ENCODE data around the gene TBC1D5. TPM values are rescaled to one million over a fixed set of nuclear protein-coding genes. Genes with fewer than 3 reads are reported as not detected.
"Not testable (repeated sequence)": the region's sequence is repeated elsewhere in the genome, so short reads cannot be mapped to it uniquely, and the experiment has no call there.

Gene TBC1D5
- polyA plus RNA-seq, 2 donors: 4.5 to 6.7 TPM

- Histone ChIP-seq H3K36me3 (ENCODE audit: control insufficient read depth in 2 of 2, insufficient read depth in 2 of 2, low read length in 1 of 2) (no peaks in the 10 kb centered on the region), H3K4me1 (ENCODE audit: control insufficient read depth in 2 of 2, insufficient read depth in 2 of 2, low read length in 1 of 2) (no peaks in the 10 kb centered on the region), H3K27me3 (ENCODE audit: control insufficient read depth in 1 of 2, insufficient read depth in 2 of 2, low read length in 2 of 2) (no peaks in the 10 kb centered on the region), H3K27ac (ENCODE audit: low read depth in 2 of 2, low read length in 1 of 2) (no peak overlapping the region), H3K4me3 (ENCODE audit: low read depth in 1 of 2, low read length in 2 of 2) (no peak overlapping the region), H3K9me3 (ENCODE audit: control insufficient read depth in 2 of 2, insufficient read depth in 1 of 2, low read depth in 1 of 2, low read length in 1 of 2) (no peaks in the 10 kb centered on the region)
- WGBS, 2 donors: 48 to 57% methylated on average over 2 of the region's 2 CpGs
These were observed 68.2 kb downstream of the TBC1D5 start for GRCh38 chr3:17674082-17674686.

GRCh38 chr3:17672506-17672905, 69.9 kb downstream of the TBC1D5 start:
- Histone ChIP-seq H3K36me3 (ENCODE audit: control insufficient read depth in 2 of 2, insufficient read depth in 2 of 2, low read length in 1 of 2) (no peaks in the 10 kb centered on the region), H3K27ac (ENCODE audit: low read depth in 2 of 2, low read length in 1 of 2) (no peak overlapping the region), H3K27me3 (ENCODE audit: control insufficient read depth in 1 of 2, insufficient read depth in 2 of 2, low read length in 2 of 2) (no peaks in the 10 kb centered on the region), H3K4me1 (ENCODE audit: control insufficient read depth in 2 of 2, insufficient read depth in 2 of 2, low read length in 1 of 2) (no peaks in the 10 kb centered on the region), H3K9me3 (ENCODE audit: control insufficient read depth in 2 of 2, insufficient read depth in 1 of 2, low read depth in 1 of 2, low read length in 1 of 2) (no peaks in the 10 kb centered on the region), H3K4me3 (ENCODE audit: low read depth in 1 of 2, low read length in 2 of 2) (no peak overlapping the region)
- WGBS, 2 donors: 42 to 60% methylated on average over 3 of the region's 3 CpGs

- Histone ChIP-seq H3K36me3 (ENCODE audit: control insufficient read depth in 2 of 2, insufficient read depth in 2 of 2, low read length in 1 of 2) (no peaks in the 10 kb centered on the region), H3K4me3 (ENCODE audit: low read depth in 1 of 2, low read length in 2 of 2) (no peak overlapping the region), H3K27me3 (ENCODE audit: control insufficient read depth in 1 of 2, insufficient read depth in 2 of 2, low read length in 2 of 2) (no peaks in the 10 kb centered on the region), H3K4me1 (ENCODE audit: control insufficient read depth in 2 of 2, insufficient read depth in 2 of 2, low read length in 1 of 2) (no peaks in the 10 kb centered on the region), H3K9me3 (ENCODE audit: control insufficient read depth in 2 of 2, insufficient read depth in 1 of 2, low read depth in 1 of 2, low read length in 1 of 2) (no peaks in the 10 kb centered on the region), H3K27ac (ENCODE audit: low read depth in 2 of 2, low read length in 1 of 2) (no peak overlapping the region)
- 43 to 60% methylated on average over 3 of the region's 3 CpGs for WGBS, 2 donors
These were observed 71.7 kb downstream of the TBC1D5 start for GRCh38 chr3:17670749-17671148.

- Histone ChIP-seq H3K9me3 (ENCODE audit: control insufficient read depth in 2 of 2, insufficient read depth in 1 of 2, low read depth in 1 of 2, low read length in 1 of 2) (no peaks in the 10 kb centered on the region), H3K27me3 (ENCODE audit: control insufficient read depth in 1 of 2, insufficient read depth in 2 of 2, low read length in 2 of 2) (no peaks in the 10 kb centered on the region), H3K36me3 (ENCODE audit: control insufficient read depth in 2 of 2, insufficient read depth in 2 of 2, low read length in 1 of 2) (no peaks in the 10 kb centered on the region), H3K4me3 (ENCODE audit: low read depth in 1 of 2, low read length in 2 of 2) (no peak overlapping the region), H3K27ac (ENCODE audit: low read depth in 2 of 2, low read length in 1 of 2) (no peak overlapping the region), H3K4me1 (ENCODE audit: control insufficient read depth in 2 of 2, insufficient read depth in 2 of 2, low read length in 1 of 2) (no peaks in the 10 kb centered on the region)
- 82 to 83% methylated on average over 3 of the region's 3 CpGs for WGBS, 2 donors
These were observed 77.5 kb downstream of the TBC1D5 start for GRCh38 chr3:17664923-17665322.

- Histone ChIP-seq H3K9me3 (ENCODE audit: control insufficient read depth in 2 of 2, insufficient read depth in 1 of 2, low read depth in 1 of 2, low read length in 1 of 2) (no peaks in the 10 kb centered on the region), H3K36me3 (ENCODE audit: control insufficient read depth in 2 of 2, insufficient read depth in 2 of 2, low read length in 1 of 2) (no peaks in the 10 kb centered on the region), H3K4me1 (ENCODE audit: control insufficient read depth in 2 of 2, insufficient read depth in 2 of 2, low read length in 1 of 2) (no peaks in the 10 kb centered on the region), H3K27ac (ENCODE audit: low read depth in 2 of 2, low read length in 1 of 2) (no peak overlapping the region), H3K4me3 (ENCODE audit: low read depth in 1 of 2, low read length in 2 of 2) (no peak overlapping the region), H3K27me3 (ENCODE audit: control insufficient read depth in 1 of 2, insufficient read depth in 2 of 2, low read length in 2 of 2) (no peaks in the 10 kb centered on the region)
- 65 to 84% methylated on average over 1 of the region's 1 CpG for WGBS, 2 donors
These were observed 86.2 kb downstream of the TBC1D5 start for GRCh38 chr3:17656264-17656663.

- no peaks in the 10 kb centered on the region for H3K36me3 ChIP-seq (ENCODE audit: control insufficient read depth in 2 of 2, insufficient read depth in 2 of 2, low read length in 1 of 2)
- H3K27ac ChIP-seq (ENCODE audit: low read depth in 2 of 2, low read length in 1 of 2): no peak overlapping the region
- WGBS, 2 donors: 48 to 64% methylated on average over 2 of the region's 2 CpGs
- no peaks in the 10 kb centered on the region for H3K9me3 ChIP-seq (ENCODE audit: control insufficient read depth in 2 of 2, insufficient read depth in 1 of 2, low read depth in 1 of 2, low read length in 1 of 2)
- H3K4me3 ChIP-seq (ENCODE audit: low read depth in 1 of 2, low read length in 2 of 2): no peak overlapping the region
- no peaks in the 10 kb centered on the region for H3K27me3 ChIP-seq (ENCODE audit: control insufficient read depth in 1 of 2, insufficient read depth in 2 of 2, low read length in 2 of 2)
- H3K4me1 ChIP-seq (ENCODE audit: control insufficient read depth in 2 of 2, insufficient read depth in 2 of 2, low read length in 1 of 2): no peaks in the 10 kb centered on the region
These were observed 86.7 kb downstream of the TBC1D5 start for GRCh38 chr3:17655743-17656142.

GRCh38 chr3:17649748-17650147, 92.7 kb downstream of the TBC1D5 start:
- not testable (repeated sequence) for H3K9me3 ChIP-seq (ENCODE audit: control insufficient read depth in 2 of 2, insufficient read depth in 1 of 2, low read depth in 1 of 2, low read length in 1 of 2); H3K4me3 ChIP-seq (ENCODE audit: low read depth in 1 of 2, low read length in 2 of 2); H3K27ac ChIP-seq (ENCODE audit: low read depth in 2 of 2, low read length in 1 of 2); H3K36me3 ChIP-seq (ENCODE audit: control insufficient read depth in 2 of 2, insufficient read depth in 2 of 2, low read length in 1 of 2); H3K27me3 ChIP-seq (ENCODE audit: control insufficient read depth in 1 of 2, insufficient read depth in 2 of 2, low read length in 2 of 2); H3K4me1 ChIP-seq (ENCODE audit: control insufficient read depth in 2 of 2, insufficient read depth in 2 of 2, low read length in 1 of 2)
- 91 to 96% methylated on average over 4 of the region's 4 CpGs for WGBS, 2 donors

- H3K36me3 ChIP-seq (ENCODE audit: control insufficient read depth in 2 of 2, insufficient read depth in 2 of 2, low read length in 1 of 2); H3K9me3 ChIP-seq (ENCODE audit: control insufficient read depth in 2 of 2, insufficient read depth in 1 of 2, low read depth in 1 of 2, low read length in 1 of 2); H3K27me3 ChIP-seq (ENCODE audit: control insufficient read depth in 1 of 2, insufficient read depth in 2 of 2, low read length in 2 of 2); H3K27ac ChIP-seq (ENCODE audit: low read depth in 2 of 2, low read length in 1 of 2); H3K4me3 ChIP-seq (ENCODE audit: low read depth in 1 of 2, low read length in 2 of 2); H3K4me1 ChIP-seq (ENCODE audit: control insufficient read depth in 2 of 2, insufficient read depth in 2 of 2, low read length in 1 of 2): not testable (repeated sequence)
- 96 to 98% methylated on average over 8 of the region's 8 CpGs for WGBS, 2 donors
These were observed 93.6 kb downstream of the TBC1D5 start for GRCh38 chr3:17648630-17649355.

- whole genome bisulfite sequencing, 2 donors: 39 to 46% methylated on average over 4 of the region's 4 CpGs
- Histone ChIP-seq H3K27ac (ENCODE audit: low read depth in 2 of 2, low read length in 1 of 2) (no peak overlapping the region), H3K36me3 (ENCODE audit: control insufficient read depth in 2 of 2, insufficient read depth in 2 of 2, low read length in 1 of 2) (no peaks in the 10 kb centered on the region), H3K4me1 (ENCODE audit: control insufficient read depth in 2 of 2, insufficient read depth in 2 of 2, low read length in 1 of 2) (no peaks in the 10 kb centered on the region), H3K4me3 (ENCODE audit: low read depth in 1 of 2, low read length in 2 of 2) (no peak overlapping the region), H3K27me3 (ENCODE audit: control insufficient read depth in 1 of 2, insufficient read depth in 2 of 2, low read length in 2 of 2) (no peaks in the 10 kb centered on the region), H3K9me3 (ENCODE audit: control insufficient read depth in 2 of 2, insufficient read depth in 1 of 2, low read depth in 1 of 2, low read length in 1 of 2) (no peaks in the 10 kb centered on the region)
These were observed 97.2 kb downstream of the TBC1D5 start for GRCh38 chr3:17645074-17645698.

GRCh38 chr3:17643691-17644090, 98.7 kb downstream of the TBC1D5 start:
- WGBS, 2 donors: 67 to 69% methylated on average over 4 of the region's 4 CpGs
- Histone ChIP-seq H3K9me3 (ENCODE audit: control insufficient read depth in 2 of 2, insufficient read depth in 1 of 2, low read depth in 1 of 2, low read length in 1 of 2) (no peaks in the 10 kb centered on the region), H3K27ac (ENCODE audit: low read depth in 2 of 2, low read length in 1 of 2) (no peak overlapping the region), H3K27me3 (ENCODE audit: control insufficient read depth in 1 of 2, insufficient read depth in 2 of 2, low read length in 2 of 2) (no peaks in the 10 kb centered on the region), H3K36me3 (ENCODE audit: control insufficient read depth in 2 of 2, insufficient read depth in 2 of 2, low read length in 1 of 2) (no peaks in the 10 kb centered on the region), H3K4me1 (ENCODE audit: control insufficient read depth in 2 of 2, insufficient read depth in 2 of 2, low read length in 1 of 2) (no peaks in the 10 kb centered on the region), H3K4me3 (ENCODE audit: low read depth in 1 of 2, low read length in 2 of 2) (no peak overlapping the region)
